GM23248 (cell line): ENCODE data around the gene E2F8. TPM values are rescaled to one million over a fixed set of nuclear protein-coding genes. Genes with fewer than 3 reads are reported as not detected.

Experiments used
- DNase-seq: peaks from one replicate; pipeline ENCODE4 v3.0.0-alpha.2; 2015
- H2AFZ ChIP-seq: fragments of 200-600 bp; sonication (generic); 2 replicates; pipeline ENCODE4 v1.6.1; 2016; ENCODE audit warnings: antibody characterized with exemption
- H3F3A ChIP-seq: fragments of 200-600 bp; sonication (generic); 2 replicates; pipeline ENCODE4 v1.6.1; 2016; ENCODE audit warnings: mild to moderate bottlenecking, antibody characterized with exemption, mixed run types; ENCODE audit not compliant: insufficient read depth
- H3K27ac ChIP-seq: fragments of 200-600 bp; sonication (generic); 2 replicates; pipeline ENCODE4 v1.5.1; 2016; ENCODE audit warnings: mild to moderate bottlenecking
- H3K27me3 ChIP-seq: fragments of 200-600 bp; sonication (generic); replicated peaks from 2 replicates; pipeline ENCODE4 v1.6.1; 2016; ENCODE audit warnings: mild to moderate bottlenecking; ENCODE audit not compliant: insufficient read depth
- H3K36me3 ChIP-seq: fragments of 200-600 bp; sonication (generic); 2 replicates; pipeline ENCODE4 v1.6.1; 2016; ENCODE audit warnings: low read depth, mild to moderate bottlenecking
- H3K4me1 ChIP-seq: fragments of 200-600 bp; sonication (generic); 2 replicates; pipeline ENCODE4 v1.6.1; 2016; ENCODE audit warnings: mild to moderate bottlenecking; ENCODE audit not compliant: insufficient read depth
- H3K4me2 ChIP-seq: fragments of 200-600 bp; sonication (generic); one replicate; pipeline ENCODE4 v1.6.1; 2016; ENCODE audit warnings: mild to moderate bottlenecking; ENCODE audit not compliant: unreplicated experiment
- H3K4me3 ChIP-seq: fragments of 200-600 bp; sonication (generic); 2 replicates; pipeline ENCODE4 v1.5.1; 2016; ENCODE audit warnings: mild to moderate bottlenecking
- H3K79me2 ChIP-seq: fragments of 200-600 bp; sonication (generic); 2 replicates; pipeline ENCODE4 v1.6.1; 2016; ENCODE audit warnings: mild to moderate bottlenecking; ENCODE audit not compliant: insufficient read depth
- H3K9ac ChIP-seq: fragments of 200-600 bp; sonication (generic); 2 replicates; pipeline ENCODE4 v1.6.1; 2016; ENCODE audit warnings: mild to moderate bottlenecking
- H3K9me2 ChIP-seq: fragments of 200-600 bp; sonication (generic); 2 replicates; pipeline ENCODE4 v1.6.1; 2016; ENCODE audit warnings: mixed run types, mild to moderate bottlenecking, moderate library complexity; ENCODE audit not compliant: insufficient read depth
- H3K9me3 ChIP-seq: fragments of 200-600 bp; sonication (generic); one replicate; pipeline ENCODE4 v1.6.1; 2017; ENCODE audit warnings: low read depth
- H4K20me1 ChIP-seq: fragments of 200-600 bp; sonication (generic); 2 replicates; pipeline ENCODE4 v1.6.0; 2016; ENCODE audit not compliant: insufficient read depth
- EZH2 ChIP-seq: fragments of 200-600 bp; sonication (generic); IDR thresholded peaks from 2 replicates; pipeline ENCODE4 v1.6.1; 2018; ENCODE audit warnings: antibody characterized with exemption, mild to moderate bottlenecking; ENCODE audit not compliant: insufficient read depth, poor library complexity, severe bottlenecking
- EZH2phosphoT487 ChIP-seq: fragments of 200-600 bp; sonication (generic); IDR thresholded peaks from 2 replicates; pipeline ENCODE4 v1.6.1; 2018; ENCODE audit warnings: antibody characterized with exemption, moderate library complexity, mild to moderate bottlenecking, low read depth; ENCODE audit not compliant: insufficient read depth
- WGBS, 2 experiments: methylation state at CpG; one replicate each; pipeline ENCODE4 v1.1.6; 2015 to 2017; ENCODE audit warnings: low lambda C conversion rate in 2 of 2, low coverage in 1 of 2; ENCODE audit errors: missing lambda C conversion rate in 2 of 2; 5-methylcytosine and 5-hydroxymethylcytosine counted together
- in situ Hi-C: fragments of 300-500 bp; cut with MboI; formaldehyde crosslinking; loops from 2 replicates; pipeline ENCODE4 v1.15.0; 2020
- polyA plus RNA-seq: library from polyadenylated mRNA; unstranded; fragments of >200 nt; fragmentation: Nextera tagmentation; extraction: Ambion mirVana; gene quantifications from 2 replicates; pipeline ENCODE4 v1.2.1, GENCODE V29; 2016
- total RNA-seq: library from RNA; depleted of rRNA; stranded (reverse); fragments of >200 nt; shearing (Covaris generic); gene quantifications from 2 replicates; pipeline ENCODE4 v1.2.3, GENCODE V29; 2014

The E2F8 gene
- total and polyA plus RNA-seq, 2 experiments from 2014 or later, result 0.76 to 1.1 TPM

DNA sequence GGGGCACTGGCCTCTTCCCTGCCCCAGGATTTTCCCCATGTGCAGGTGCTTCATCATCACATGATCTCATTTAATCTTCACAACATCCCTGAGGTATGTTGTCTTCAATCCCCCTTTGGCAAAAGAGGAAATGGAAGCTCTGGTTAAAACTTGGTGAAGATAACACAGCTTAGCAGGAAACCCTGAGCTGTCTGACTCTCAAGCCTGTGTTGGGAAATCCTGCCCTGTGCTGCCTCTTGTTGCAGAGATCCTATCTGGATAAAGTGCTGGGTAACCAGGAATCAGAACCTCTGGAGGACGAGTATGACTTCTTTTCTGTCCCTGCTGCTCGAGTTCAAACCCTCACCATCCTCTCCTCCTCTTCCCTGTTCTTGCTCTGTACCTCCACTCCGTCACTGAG lies 13.1 kb upstream of the E2F8 start:
- Histone ChIP-seq H3K27ac (no peak overlapping the region), H3K4me3 (no peak overlapping the region), H3K9me3 (no peaks in the 10 kb centered on the region), H3K9me2 (no peaks in the 10 kb centered on the region), H3K9ac (no peak overlapping the region), H3K4me2 (no peak overlapping the region), H4K20me1 (no peaks in the 10 kb centered on the region), H3K27me3 (0 out of 2 replicates have a peak, but pooled peaks cover 5% of the 10 kb centered on the region), H3F3A (no peaks in the 10 kb centered on the region), H3K36me3 (no peaks in the 10 kb centered on the region), H3K4me1 (no peaks in the 10 kb centered on the region), H2AFZ (no peak overlapping the region), H3K79me2 (no peaks in the 10 kb centered on the region)
- no peak for DNase-seq
- WGBS, 2 experiments, result 56 to 61% methylated on average over 3 of the region's 3 CpGs
- no peak for TF ChIP-seq EZH2
- no peak for TF ChIP-seq EZH2phosphoT487
- in situ Hi-C loops, result no loop called here

DNA sequence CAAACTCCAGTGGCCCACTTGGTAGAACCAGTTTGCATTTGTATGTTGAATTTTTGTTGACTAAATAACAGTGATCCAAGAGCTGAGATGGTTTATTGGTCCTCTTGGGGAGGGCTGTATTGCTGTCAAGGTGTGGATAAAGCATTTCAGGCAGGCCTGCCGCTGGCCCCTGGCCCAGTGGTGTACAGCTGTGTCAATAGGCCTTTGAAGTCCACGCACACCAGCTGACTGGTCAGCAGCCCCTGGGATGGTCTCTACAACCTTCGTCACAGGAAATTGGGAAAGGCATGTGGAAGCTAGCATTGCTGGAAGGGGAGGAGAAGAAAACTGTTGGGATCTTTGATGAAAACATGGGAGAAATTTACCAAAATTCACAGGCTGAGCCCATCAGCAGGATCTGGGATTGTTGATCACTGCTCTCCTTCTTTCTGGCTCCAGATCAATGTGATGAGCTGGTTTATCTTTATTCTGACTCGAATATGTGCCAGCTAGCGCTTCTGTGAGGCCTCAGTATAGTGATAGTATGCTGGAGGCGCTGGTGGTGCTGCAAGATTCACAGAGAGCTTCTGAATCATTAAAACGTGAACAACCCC lies 12.5 kb upstream of the E2F8 start:
- WGBS, 2 experiments, result 48 to 62% methylated on average over 7 of the region's 7 CpGs

DNA sequence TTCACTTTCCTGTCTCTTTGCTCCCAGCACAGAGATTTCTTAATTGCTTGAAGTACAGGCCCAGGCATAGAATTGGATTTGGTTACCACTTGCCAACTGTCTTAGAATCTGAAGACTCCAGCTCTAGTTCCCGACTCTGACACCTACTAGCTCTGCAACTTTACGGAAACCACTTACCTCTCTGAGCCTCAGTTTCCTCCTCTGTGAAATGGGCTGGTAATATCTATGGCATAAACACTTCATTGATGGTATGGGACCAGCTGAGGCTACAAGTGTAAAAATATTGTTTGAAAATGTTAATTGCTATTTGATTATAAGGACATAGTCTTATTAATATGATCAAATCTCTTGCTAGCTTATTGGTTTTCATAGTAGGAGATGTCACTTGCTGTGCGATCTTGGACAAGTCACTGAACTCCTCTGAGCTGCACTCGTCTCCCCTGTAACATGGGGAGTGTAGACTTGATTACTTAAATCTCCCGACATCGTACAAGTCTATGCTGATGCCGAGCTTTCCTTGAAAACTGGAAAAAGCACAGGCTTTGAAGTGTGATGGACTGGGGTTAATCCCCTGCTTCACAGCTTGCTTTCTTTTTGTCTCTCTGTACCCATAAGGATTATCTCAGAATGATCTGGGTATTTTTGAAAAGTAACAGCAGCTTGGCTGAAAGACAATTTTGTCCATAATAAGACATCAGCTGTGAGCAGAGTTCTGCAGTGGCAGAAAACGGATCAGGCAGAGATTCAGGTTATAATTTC lies 11.8 kb upstream of the E2F8 start:
- no peaks in the 10 kb centered on the region for H3K36me3 ChIP-seq
- no peak overlapping the region for H3K27ac ChIP-seq
- WGBS, 2 experiments, result 57 to 61% methylated on average over 8 of the region's 8 CpGs
- no peak overlapping the region for H3K9ac ChIP-seq
- H3K4me1 ChIP-seq, result no peaks in the 10 kb centered on the region
- H3K27me3 ChIP-seq, result 0 out of 2 replicates have a peak, but pooled peaks cover 5% of the 10 kb centered on the region
- H3K4me3 ChIP-seq, result no peak overlapping the region
- H3K79me2 ChIP-seq, result no peaks in the 10 kb centered on the region
- TF ChIP-seq EZH2phosphoT487 (no peak), EZH2 (no peak)
- DNase-seq, result no peak
- no peaks in the 10 kb centered on the region for H3F3A ChIP-seq
- no peaks in the 10 kb centered on the region for H3K9me2 ChIP-seq
- no peak overlapping the region for H2AFZ ChIP-seq
- no peak overlapping the region for H3K4me2 ChIP-seq
- no peaks in the 10 kb centered on the region for H3K9me3 ChIP-seq
- H4K20me1 ChIP-seq, result no peaks in the 10 kb centered on the region
- in situ Hi-C loops, result no loop called here

More for the DNA sequence above, 12.5 kb upstream of the E2F8 start:
- no peaks in the 10 kb centered on the region for H3K4me1 ChIP-seq
- no peaks in the 10 kb centered on the region for H3K9me3 ChIP-seq
- H3K27ac ChIP-seq, result no peak overlapping the region
- H3K27me3 ChIP-seq, result 0 out of 2 replicates have a peak, but pooled peaks cover 5% of the 10 kb centered on the region
- no peak overlapping the region for H3K4me2 ChIP-seq
- TF ChIP-seq EZH2phosphoT487 (no peak), EZH2 (no peak)
- no peak overlapping the region for H3K9ac ChIP-seq
- no peaks in the 10 kb centered on the region for H3K9me2 ChIP-seq
- no peak for DNase-seq
- no peaks in the 10 kb centered on the region for H3K79me2 ChIP-seq
- H3F3A ChIP-seq, result no peaks in the 10 kb centered on the region
- H4K20me1 ChIP-seq, result no peaks in the 10 kb centered on the region
- H3K4me3 ChIP-seq, result no peak overlapping the region
- in situ Hi-C loops, result no loop called here
- H2AFZ ChIP-seq, result no peak overlapping the region
- no peaks in the 10 kb centered on the region for H3K36me3 ChIP-seq

DNA sequence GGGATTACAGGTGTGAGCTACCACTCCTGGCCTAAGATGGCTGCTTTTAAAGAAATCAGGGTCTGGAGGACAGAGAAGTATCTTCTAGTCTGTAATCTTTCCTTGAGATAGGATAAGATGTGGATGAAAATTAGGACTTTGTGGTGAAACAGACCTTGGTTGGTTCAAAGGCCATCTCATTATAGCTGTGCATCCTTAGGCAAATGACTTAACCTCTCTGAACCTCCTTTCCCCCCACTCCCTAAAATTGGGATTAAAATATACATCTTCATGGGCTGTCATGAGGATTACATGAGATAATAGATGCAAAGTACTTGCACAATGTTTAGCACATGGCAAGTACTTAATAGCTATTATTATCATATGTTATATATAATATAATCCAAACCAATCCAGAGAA lies 10.8 kb upstream of the E2F8 start:
- 0 out of 2 replicates have a peak, but pooled peaks cover 5% of the 10 kb centered on the region for H3K27me3 ChIP-seq
- in situ Hi-C loops, result no loop called here
- no peaks in the 10 kb centered on the region for H3K9me2 ChIP-seq
- no peak overlapping the region for H3K4me2 ChIP-seq
- no peaks in the 10 kb centered on the region for H3K79me2 ChIP-seq
- no peaks in the 10 kb centered on the region for H4K20me1 ChIP-seq
- no peak overlapping the region for H3K9ac ChIP-seq
- no peak overlapping the region for H3K4me3 ChIP-seq
- H2AFZ ChIP-seq, result no peak overlapping the region
- TF ChIP-seq EZH2phosphoT487 (no peak), EZH2 (no peak)
- no peak for DNase-seq
- H3K27ac ChIP-seq, result no peak overlapping the region
- H3K36me3 ChIP-seq, result no peaks in the 10 kb centered on the region
- H3F3A ChIP-seq, result no peaks in the 10 kb centered on the region
- no peaks in the 10 kb centered on the region for H3K4me1 ChIP-seq
- no peaks in the 10 kb centered on the region for H3K9me3 ChIP-seq
